Activated CD4-positive, alpha-beta T cell treated with anti-CD3 and anti-CD28 coated beads, Interleukin-2, amount 50 U/mL, for 48 hours (primary cell): ENCODE measurements around the gene CCDC192.
A peak's percentile ranks its signal among the peaks of the same experiment; 100 is the strongest.

Experiments
- DNase-seq, 2 experiments: peaks; one replicate each; pipeline ENCODE4 v3.0.0-alpha.2; 2020

CCDC192 gene

GRCh38 chr5:127851964-127852363 lies 148.8 kb downstream of the CCDC192 start:
- DNase-seq, result no peak

GRCh38 chr5:127854520-127854919 lies 151.3 kb downstream of the CCDC192 start:
- no peak for DNase-seq

- DNase-seq, result no peak
These were observed 153.1 kb downstream of the CCDC192 start for GRCh38 chr5:127856292-127856691.

- no peak for DNase-seq
These were observed 155.1 kb downstream of the CCDC192 start for GRCh38 chr5:127858116-127858784.

GRCh38 chr5:127860291-127860690 lies 157.1 kb downstream of the CCDC192 start:
- no peak for DNase-seq

GRCh38 chr5:127863161-127863560 lies 160.0 kb downstream of the CCDC192 start:
- no peak for DNase-seq

GRCh38 chr5:127863610-127864395 lies 160.6 kb downstream of the CCDC192 start:
- DNase-seq, result no peak

GRCh38 chr5:127864511-127864910 lies 161.3 kb downstream of the CCDC192 start:
- no peak for DNase-seq

GRCh38 chr5:127865273-127865672 lies 162.1 kb downstream of the CCDC192 start:
- DNase-seq, result no peak

GRCh38 chr5:127867022-127867783 lies 164.0 kb downstream of the CCDC192 start:
- DNase-seq, result no peak

- DNase-seq, result no peak
These were observed 167.7 kb downstream of the CCDC192 start for GRCh38 chr5:127870914-127871313.

- no peak for DNase-seq
These were observed 168.4 kb downstream of the CCDC192 start for GRCh38 chr5:127871503-127872153.

GRCh38 chr5:127872494-127872893 lies 169.3 kb downstream of the CCDC192 start:
- DNase-seq, result no peak

- DNase-seq, result peak; percentile 9 to 23
These were observed 172.2 kb downstream of the CCDC192 start for GRCh38 chr5:127875235-127876021.

- DNase-seq, result no peak
These were observed 173.2 kb downstream of the CCDC192 start for GRCh38 chr5:127876384-127876783.

GRCh38 chr5:127878174-127878750 lies 175.1 kb downstream of the CCDC192 start:
- peak in 1 of 2 experiments; percentile 10 for DNase-seq

- no peak for DNase-seq
These were observed 181.2 kb downstream of the CCDC192 start for GRCh38 chr5:127884416-127884815.

GRCh38 chr5:127885176-127885575 lies 182.0 kb downstream of the CCDC192 start:
- no peak for DNase-seq

- no peak for DNase-seq
These were observed 182.9 kb downstream of the CCDC192 start for GRCh38 chr5:127886081-127886480.

GRCh38 chr5:127887282-127887681 lies 184.1 kb downstream of the CCDC192 start:
- no peak for DNase-seq

- no peak for DNase-seq
These were observed 188.8 kb downstream of the CCDC192 start for GRCh38 chr5:127891942-127892341.
